Activated naive CD8-positive, alpha-beta T cell treated with anti-CD3 and anti-CD28 coated beads, Interleukin-2, amount 50 U/mL, for 16 hours (primary cell): ENCODE data around the gene SNAP23.

Experiments
- DNase-seq: peaks from one replicate; pipeline ENCODE4 v3.0.0-alpha.2; 2020; ENCODE audit warnings: low read depth, low spot score

Gene SNAP23

DNA sequence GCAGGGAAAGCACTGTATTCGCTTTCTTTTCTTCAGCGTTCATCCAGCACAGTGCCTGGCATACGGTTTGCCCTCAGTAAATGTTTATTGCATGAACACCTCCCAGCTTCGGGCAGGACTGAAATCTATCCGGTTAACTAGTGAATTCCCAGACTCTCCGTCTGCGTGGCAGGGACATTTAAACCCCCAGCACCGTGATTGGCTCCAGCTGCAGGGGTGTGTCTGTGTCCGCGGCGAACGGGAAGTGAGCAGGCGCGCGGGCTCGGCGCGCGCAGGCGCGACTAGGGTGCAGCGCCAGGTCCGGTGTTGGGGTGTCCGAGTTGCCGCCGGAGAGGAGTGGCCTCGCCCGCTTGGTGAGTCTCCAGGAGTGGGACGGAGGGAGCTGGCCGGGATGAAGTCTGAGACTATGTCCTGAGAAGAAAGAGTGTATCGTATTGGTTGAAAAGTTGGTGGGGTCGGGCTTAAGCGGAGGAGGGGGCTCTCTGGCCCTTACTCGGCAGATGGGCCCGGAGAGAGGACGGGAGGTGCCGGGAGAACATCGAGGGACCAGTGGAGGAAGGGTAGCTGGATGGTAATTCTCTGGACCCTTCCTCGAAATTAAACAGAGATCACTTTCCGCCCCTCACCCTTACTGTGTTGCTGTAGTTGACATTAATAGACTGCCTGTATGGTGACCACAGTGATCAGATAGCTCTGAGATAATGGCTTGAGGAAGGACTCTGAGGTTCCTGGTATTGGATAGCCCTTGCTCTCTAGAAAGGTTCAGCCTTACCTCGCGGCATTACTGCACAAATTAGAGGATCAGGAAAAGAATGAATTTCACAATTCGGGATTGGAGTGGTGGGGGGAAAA lies at the start of gene SNAP23:
Gene SNAP23, plus strand, starts transcription at position 274 of the 852 bp plus-strand sequence. CDS start 16,213 bp downstream, outside the sequence.
- peak; percentile 52 for DNase-seq

DNA sequence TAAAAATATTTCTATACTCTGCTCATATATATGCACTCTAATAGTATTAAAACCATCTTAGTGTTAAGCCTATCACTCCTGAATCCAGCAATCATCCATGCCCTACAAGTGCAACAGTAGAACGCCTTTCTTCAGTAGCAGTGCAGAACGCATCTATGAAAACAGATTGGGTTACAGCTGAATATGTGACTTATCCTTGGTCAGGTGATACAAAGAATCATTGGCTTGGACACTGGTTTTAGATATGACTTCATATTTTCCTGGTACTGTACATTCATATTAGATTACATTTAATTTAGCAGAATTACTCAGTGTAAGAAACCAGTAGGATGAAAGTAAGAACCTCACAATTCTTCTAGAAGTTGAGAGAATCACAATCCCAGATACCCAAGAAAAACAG lies 47.8 kb upstream of the SNAP23 start:
- DNase-seq, result no peak

DNA sequence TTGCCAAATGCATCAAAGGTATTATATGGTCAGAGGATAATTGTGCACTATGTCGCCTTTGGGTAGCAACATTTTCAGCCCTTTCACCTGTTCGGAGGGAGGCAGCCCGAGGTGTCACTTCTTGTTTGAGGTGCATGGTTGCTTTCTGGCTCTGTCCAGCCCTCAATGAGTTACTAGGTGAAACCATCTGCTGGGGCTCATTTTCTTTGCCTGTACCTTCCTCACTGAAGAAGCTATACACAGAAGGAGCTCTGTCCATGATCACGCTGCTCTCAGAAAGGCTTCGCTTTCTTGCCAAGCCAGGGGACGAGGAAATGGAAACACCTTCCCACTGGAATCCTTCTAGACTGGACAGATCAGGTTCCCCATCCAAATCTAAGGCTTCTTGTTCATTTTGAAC lies 47.2 kb upstream of the SNAP23 start:
- no peak for DNase-seq

DNA sequence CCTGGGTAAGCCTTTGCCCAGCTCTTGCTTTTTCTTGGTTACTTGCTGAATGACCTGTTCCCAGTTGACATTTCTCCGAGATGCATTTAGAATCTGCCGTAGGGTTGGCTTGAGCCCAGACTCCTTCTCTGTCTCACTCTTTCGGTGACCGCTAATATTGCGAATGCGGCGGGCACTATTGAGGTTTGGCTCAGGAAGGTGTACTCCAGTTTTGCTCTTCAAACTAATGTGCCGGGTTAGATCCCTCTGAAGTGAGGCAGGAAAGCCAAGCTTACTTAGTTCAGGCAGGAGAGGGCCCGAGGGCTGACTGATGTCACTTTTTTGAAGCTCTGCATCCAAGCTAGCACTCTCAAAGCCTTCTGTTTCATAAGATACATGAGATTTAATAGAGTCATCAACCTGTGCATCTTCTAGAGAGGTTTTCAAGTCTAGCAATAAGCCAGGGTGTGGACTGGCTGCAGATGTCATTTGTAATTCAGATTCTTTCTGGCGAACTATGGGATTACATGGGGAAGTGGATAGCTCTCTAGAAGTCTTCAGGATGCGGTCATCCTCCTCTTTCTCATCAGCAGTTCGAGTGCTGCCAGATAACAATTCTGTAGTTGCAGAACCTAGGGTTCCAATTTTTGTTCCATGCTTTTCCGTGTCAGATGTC lies 45.5 kb upstream of the SNAP23 start:
- DNase-seq, result no peak

DNA sequence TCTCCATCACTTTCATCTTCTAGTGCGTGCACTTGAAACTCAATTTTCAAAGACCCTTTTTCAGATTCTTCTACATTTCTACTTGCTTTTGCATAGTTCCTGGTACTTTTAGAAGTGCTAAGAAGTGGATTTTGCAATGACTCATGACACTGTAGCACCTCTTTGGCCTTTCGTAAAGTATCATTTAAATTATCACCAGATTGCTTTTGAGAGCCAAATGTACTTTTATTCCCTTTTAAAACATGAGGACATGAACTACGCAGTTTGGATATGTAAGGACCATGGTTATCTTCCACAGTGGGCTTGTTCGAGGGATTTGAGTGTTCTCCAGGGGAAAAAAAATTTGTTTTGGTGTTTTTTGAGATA lies 45.0 kb upstream of the SNAP23 start:
- no peak for DNase-seq

DNA sequence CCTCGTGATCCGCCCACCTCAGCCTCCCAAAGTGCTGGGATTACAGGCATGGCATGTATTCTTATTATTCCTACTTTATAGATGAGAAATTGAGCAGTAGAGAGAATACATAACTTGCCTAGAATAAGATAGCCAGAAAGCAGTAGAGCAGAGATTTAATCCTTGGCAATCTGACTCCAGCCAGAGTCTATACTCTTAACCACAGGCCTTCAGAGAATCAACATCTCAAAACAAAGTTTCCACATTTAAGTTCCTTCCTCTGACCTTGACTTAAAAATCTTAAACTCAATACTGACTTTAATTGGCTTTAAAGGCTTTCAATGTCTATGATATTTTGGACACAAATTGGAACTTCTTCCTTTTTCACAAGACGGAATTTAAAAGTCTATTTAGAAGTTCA lies 41.6 kb upstream of the SNAP23 start:
- DNase-seq, result no peak

DNA sequence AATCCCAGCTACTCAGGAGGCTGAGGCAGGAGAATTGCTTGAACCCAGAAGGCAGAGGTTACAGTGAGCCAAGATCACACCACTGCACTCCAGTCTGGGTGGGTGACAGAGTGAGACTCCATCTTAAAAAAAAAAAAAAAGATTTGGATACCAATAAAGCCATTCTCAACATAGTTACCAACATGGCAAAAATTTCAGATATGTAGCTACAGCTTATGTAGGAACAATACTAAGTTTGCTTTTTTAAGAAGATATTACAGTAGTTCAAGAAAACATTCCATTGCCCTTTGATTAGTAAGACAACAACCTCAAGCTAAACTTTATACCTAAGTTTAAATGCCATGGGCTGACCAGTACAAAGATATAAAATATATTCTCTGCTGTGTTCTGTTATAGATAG lies 38.9 kb upstream of the SNAP23 start:
- no peak for DNase-seq

DNA sequence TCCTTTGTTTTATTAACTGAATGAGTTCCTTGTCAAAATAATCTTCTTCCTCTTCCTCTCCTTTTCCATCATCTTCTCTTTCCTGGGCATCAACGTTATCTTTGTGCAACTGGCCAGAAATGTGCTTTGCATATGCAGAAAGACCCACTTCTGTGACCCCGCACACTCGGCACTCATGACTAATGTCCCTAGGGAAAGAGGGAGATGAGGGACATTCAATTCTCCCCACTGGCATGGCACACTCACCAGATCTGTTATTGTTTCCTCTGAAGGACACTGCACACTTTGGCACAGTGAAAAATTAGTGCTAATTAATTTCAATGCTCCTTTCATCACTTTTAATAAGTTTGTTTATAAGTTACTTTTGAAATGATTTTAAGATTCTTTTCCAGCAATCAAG lies 38.5 kb upstream of the SNAP23 start:
- no peak for DNase-seq

DNA sequence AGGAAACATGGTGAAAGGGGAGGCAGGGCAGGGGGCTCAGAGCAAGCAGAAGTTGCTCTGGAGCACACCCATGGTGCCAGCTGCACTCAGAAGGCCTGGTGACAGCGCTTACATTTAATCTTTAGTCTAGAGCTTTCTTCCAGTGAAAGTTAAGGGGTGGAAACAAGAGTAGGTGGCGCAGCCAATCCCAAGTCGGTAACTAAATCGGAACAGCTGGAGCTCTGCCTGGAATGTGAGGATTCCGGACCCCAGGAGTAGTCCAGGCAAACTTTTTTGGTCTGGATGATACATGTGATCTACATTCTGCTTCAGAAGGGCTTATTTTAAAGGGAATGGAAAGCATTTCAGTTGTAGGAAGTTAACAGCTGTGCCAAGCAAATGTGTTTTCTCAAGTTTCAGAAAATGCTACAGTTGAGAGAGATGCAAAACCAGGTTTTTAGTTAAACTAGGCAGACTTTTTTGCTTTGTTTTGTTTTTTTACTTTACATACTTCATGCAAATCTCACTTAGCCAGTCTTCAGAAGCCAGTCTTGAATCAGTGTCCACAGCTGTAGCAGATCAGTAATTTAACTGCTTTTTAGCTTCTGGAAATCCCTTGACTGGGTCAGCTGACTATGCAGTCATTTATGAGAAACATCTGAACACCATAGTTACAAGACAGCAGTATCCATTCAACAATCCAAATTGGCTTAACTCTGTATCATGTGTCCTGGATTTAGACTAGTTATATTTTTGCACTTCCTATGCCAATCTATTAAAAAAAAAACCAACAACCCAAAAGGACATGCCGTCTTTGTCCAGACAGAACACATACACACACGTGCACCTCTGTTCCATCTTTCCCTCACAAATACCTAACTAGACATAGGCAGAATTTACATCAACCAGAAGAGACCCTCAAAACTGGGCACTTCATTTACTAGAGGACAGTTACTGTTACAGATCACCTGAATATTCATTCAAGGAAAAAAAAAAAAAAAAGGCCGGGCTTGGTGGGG lies 37.7 kb upstream of the SNAP23 start:
- DNase-seq, result no peak

DNA sequence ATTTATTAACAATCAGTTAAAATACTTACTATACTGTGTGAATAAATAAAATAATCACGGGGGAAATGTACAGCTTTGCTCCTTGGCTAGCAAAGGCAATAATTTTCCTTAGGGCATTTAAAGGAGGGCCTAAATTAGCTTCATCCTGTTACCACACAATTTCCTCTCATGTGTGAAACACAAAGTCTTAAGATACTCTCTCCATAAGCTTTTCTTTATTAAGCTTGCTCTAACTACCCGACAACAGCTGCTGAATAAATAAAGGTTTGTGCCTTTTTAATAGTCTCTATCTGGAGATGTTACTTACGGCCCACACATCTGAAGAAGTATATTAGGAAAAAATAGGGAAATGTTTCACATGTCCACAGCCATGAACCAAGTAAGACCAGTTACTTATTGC lies 34.2 kb upstream of the SNAP23 start:
- DNase-seq, result no peak

DNA sequence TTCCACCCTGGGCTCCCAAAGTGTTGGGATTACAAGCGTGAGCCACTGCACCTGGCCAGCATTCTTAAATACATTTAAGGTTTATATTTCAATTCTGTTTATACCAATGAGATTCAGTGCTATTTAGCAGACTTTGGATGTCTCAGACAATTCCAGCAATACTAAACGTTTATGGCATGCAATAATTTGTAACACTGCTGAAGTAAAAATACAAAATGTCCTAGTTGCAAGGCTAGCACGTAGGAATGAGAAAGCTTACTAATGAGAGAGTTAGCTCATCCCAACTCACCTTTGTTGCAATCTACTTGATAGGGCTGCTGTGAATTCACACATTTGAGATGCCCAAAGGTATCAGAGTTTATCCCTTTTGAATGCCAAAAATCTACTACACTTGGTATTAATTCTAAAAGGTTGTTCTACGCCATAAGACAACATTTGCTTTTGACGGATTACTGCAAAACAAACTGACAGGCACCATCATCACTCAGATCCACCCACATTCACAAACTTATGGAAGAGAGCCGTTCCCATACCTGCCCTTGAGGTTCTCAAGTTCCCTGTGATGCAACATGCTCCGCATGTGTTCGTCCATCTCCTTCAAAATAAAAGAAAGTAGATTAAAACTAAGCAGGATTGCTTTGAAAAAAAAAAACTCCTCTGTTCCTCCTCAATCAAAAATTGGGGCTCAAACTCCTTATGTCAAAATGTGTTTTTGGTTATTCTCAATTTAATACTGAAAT lies 29.7 kb upstream of the SNAP23 start:
- no peak for DNase-seq

DNA sequence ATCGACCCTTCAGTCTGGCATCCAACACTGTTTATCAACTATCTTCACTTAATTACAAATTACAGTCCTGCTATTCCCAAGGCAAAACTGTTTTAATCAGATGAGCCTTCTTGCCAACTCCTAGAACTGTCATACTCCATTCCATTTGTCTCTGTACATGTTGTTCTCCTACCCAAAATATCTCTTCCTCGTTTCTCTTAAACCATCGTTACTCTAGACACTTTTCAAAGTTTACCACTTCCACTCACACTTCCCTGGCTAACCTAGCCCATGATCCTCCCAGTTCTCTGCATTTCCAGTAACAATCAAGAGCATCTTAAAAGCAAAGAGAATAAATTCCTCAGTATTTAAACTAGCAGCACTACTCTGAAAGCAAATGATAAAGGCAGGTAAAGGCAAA lies 24.4 kb upstream of the SNAP23 start:
- DNase-seq, result no peak

DNA sequence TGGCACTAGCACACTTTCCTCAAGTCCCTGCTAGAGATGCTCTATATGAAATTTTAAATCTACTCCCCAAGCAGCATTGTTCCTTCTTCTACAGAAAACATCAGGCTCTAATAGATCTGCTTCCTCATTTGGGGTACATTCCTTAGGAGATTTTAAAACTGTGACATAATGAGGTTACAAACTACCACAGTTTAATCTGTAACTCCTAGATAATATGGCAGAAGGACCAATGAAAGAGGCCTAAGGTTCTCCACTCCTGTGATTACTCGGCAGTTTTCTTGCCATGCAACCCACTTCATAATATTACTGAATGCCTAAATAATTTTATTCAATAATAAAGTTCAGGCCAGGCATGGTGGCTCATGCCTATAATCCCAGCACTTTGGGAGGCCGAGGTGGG lies 20.6 kb upstream of the SNAP23 start:
- DNase-seq, result no peak

DNA sequence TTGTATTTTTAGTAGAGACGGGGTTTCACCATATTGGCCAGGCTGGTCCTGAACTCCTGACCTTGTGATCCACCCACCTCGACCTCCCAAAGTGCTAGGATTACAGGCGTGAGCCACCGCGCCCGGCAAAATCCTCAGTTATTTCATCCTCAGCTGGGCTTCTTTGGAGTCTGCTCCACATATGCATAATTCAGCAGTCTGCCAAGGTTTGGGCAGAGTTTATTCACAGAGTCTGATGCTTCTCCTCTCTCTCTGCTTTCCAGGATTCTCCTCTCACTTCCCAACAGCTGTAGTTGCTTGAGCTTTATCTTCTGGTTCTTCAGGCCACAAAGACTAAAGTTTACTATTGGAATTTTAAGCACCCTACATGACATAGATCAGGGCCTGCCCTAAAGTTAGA lies 12.7 kb upstream of the SNAP23 start:
- DNase-seq, result no peak

DNA sequence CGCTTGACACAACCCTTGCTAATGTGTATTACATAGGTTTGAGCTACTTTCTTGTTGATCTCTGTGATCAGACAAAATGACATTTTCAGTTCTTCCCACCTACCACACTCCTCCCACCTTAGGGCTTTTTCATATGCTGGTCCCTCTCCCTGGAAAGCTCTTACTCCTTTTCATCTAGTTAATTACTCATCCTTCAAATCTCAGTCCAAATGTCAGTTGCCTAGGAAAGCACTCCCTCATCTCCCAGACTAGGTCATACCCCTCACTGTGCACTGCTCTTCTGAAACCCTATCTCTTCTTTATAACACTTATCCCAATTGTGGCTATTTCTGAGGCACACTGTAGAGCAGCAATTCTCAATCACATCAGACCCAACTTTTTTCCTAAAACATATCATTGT lies 11.8 kb upstream of the SNAP23 start:
- DNase-seq, result no peak

DNA sequence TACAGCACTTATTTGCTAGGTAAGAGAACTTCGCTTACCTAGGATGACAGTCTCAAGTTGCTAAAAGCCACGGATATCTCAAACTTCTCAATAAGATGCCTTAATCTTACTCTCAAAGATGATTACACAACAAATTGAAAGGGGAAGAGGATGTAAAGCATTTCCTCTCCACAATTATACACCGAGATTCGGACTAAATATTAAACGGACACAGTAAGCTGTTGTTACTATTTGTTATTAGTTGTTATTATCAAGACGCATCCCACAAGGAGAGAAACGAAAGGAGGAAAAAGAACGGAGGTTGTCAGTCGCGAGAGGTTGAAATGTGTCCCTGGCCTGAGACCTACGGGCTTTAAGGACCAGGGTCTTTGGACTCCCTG lies 5.2 kb upstream of the SNAP23 start:
- no peak for DNase-seq

DNA sequence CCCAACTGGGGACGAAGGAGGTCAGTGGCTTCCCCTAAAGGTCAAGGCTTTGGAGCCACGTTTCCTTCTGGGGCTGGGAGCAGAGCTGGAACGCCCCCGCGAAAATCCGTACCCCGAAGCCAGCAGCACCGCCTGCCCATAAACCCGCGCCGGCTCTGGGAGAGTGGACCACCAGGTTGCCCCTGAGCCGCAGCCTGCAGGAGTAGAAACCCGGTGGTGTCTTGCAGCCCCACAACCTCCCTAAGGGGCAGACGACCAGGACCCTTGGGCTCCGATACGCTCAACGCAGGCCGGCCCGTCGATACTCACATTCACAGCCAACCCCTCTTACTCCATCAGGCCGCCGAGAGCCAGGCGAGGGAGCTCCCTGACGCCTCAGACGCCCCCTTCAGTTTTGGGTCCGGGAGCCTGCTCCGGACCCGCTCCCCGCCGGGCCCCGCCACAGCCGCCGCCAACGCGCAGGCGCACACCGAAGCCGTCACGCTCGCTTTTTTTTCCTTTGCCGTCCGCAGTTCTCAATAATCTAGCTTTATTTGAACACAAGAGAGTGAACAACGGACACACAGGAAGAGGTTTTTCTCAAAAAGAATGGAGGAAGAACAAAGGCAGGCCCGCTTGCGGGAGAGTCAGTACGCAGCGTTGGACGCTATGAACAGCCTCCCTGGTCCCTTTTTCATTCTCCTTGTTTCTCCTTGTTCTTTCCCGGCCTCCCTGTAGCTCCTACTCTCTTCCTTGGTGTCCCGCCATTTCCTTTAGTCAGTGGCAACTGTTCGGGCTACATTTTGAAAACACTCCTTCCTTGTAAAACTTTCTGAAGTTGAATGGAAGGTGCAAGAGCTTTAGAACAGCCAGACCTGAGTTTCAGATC lies 4.5 kb upstream of the SNAP23 start, which contains the start of gene ZNF106:
Gene ZNF106, minus strand, starts transcription at position 471 of the 868 bp plus-strand sequence. CDS start 18,852 bp downstream, outside the sequence.
- peak; percentile 67 for DNase-seq

DNA sequence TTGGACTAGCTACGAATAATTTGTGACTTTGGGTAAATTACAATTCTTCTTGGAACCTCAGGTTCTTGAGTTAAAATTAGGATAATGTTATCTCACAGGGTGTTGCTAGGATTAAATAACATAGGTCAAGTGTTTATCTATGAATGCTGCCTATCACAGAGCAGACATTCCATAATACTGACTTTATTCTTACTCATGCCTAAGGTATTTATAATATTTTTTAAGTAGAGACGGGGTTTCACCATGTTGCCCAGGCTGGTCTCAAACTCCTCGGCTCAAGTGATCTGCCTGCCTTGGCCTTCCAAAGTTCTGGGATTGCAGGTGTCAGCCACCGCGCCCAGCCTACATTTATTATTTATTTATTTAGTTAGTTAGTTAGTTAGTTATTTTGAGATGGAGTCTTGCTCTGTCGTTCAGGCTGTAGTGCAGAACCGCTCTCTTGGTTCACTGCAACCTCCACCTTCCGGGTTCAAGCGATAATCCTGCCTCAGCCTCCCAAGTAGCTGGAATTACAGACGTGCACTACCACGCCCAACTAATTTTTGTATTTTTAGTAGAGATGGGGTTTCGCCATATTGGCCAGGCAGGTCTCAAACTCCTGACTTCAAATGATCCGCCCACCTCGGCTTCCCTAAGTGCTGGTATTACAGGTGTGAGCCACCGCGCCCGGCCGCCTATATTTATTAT lies 3.8 kb upstream of the SNAP23 start:
- DNase-seq, result no peak

DNA sequence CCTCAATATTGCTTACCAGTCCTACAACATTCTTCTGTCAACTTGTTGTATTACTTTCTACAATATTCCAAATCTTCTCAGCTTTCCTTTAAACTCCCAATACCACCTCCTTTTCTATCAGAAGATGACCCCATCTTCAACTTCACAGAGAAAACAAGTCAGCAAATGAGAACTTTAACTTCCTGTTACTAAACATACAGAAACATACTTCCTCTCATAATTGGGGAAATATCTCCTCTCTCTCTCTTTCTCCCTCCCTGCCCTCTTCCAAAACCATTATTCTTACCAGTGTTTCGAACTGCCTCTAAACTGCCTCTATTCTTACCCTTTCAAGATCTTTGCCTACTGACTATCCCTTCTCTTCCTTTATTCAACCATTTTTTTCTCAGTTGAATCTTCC lies 1.8 kb upstream of the SNAP23 start:
- DNase-seq, result no peak

DNA sequence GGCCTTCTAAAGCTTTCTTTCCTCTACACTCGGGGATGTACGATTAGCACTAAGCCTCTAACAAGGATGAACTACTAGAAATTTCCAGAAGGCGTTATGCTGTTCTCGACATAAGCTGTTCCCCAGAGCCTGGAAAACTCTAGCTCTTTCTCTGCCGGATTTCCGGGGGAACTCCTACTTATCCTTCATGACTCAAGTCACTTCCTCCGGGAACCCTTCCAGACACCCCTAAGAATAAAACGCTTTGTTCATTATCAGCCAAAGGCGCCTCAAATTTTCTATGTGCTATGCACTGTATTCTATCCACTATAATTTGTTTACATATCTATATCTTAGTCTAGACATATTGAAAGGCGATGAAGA lies 455 bp upstream of the SNAP23 start:
- DNase-seq, result no peak
